GM12878 (cell line): ENCODE measurements around the gene ERC2. TPM values are rescaled to one million over a fixed set of nuclear protein-coding genes. Genes with fewer than 3 reads are reported as not detected.

ENCODE experiments used
- BMI1 ChIP-seq: fragments of 450-650 bp; IDR thresholded peaks from 2 replicates; pipeline ENCODE4 v1.6.1; 2016; ENCODE audit warnings: mild to moderate bottlenecking, moderate library complexity, borderline replicate concordance
- CBX5 ChIP-seq: sonication (generic); IDR thresholded peaks from 2 replicates; pipeline ENCODE4 v1.6.1; 2016; ENCODE audit warnings: low read depth, moderate library complexity, mild to moderate bottlenecking, inconsistent platforms
- GATAD2B ChIP-seq: fragments of 450-650 bp; conservative IDR thresholded peaks from 2 replicates; pipeline ENCODE4 v1.6.1; 2017; ENCODE audit warnings: low read depth, mild to moderate bottlenecking, moderate library complexity
- SPI1 ChIP-seq: IDR thresholded peaks from 2 replicates; pipeline ENCODE4 v1.6.1; 2011; ENCODE audit warnings: low read depth, mild to moderate bottlenecking, low read length, moderate library complexity, borderline replicate concordance; ENCODE audit not compliant: insufficient read depth
- SUZ12 ChIP-seq: fragments of 200-600 bp; sonication (generic); IDR thresholded peaks from one replicate; pipeline ENCODE4 v1.6.1; 2018; ENCODE audit warnings: antibody characterized with exemption, mild to moderate bottlenecking; ENCODE audit not compliant: unreplicated experiment
- TBL1XR1 ChIP-seq: IDR thresholded peaks from 2 replicates; pipeline ENCODE4 v1.6.1; 2012; ENCODE audit warnings: low read depth, low read length, improper control_type of control experiment
- YBX1 ChIP-seq: fragments of 450-650 bp; IDR thresholded peaks from 2 replicates; pipeline ENCODE4 v1.6.1; 2016; ENCODE audit warnings: antibody characterized with exemption
- polyA plus RNA-seq, 11 experiments: library from polyadenylated mRNA; depleted of rRNA in 4 of 11; unstranded in 6 of 11; stranded (reverse) in 5 of 11; fragments of >200 nt; fragmentation: Nextera tagmentation in 4 of 11; fragmentation: Illumina TruSeq in 1 of 11; extraction: Ambion mirVana in 4 of 11; extraction: Trizol in 1 of 11; gene quantifications; 1 replicate in 1 of 11; 2 replicates in 10 of 11; pipeline versions ENCODE4 v1.2.1 to v1.2.3, GENCODE V29; 2011 to 2016; ENCODE audit warnings: inconsistent platforms in 2 of 11, missing spikeins in 2 of 11, low read depth in 1 of 11
- total RNA-seq, 4 experiments: library from RNA; depleted of rRNA in 3 of 4; stranded (reverse); fragments of >200 nt in 3 of 4; fragmentation: Illumina TruSeq in 1 of 4; extraction: Trizol in 1 of 4; gene quantifications; 2 replicates each; pipeline versions ENCODE4 v1.2.1 to v1.2.3, GENCODE V29; 2013 to 2021
- TF ChIP-seq, protein P1 (sequence below): IDR thresholded peaks from 2 replicates; pipeline ENCODE4 v1.6.1; 2012; ENCODE audit warnings: improper control_type of control experiment, low read depth, low read length; ENCODE audit not compliant: insufficient replicate concordance
- TF ChIP-seq, protein P2 (sequence below): fragments of 450-650 bp; IDR thresholded peaks from 2 replicates; pipeline ENCODE4 v1.6.1; 2016; ENCODE audit warnings: mild to moderate bottlenecking

The ERC2 gene
- total and polyA plus RNA-seq, 10 of the 15 experiments (the other 5 are each of a cell fraction or from before 2014, with no cell fraction given), result 0.06 to 1.4 (median 0.12) TPM; not detected in 3

DNA sequence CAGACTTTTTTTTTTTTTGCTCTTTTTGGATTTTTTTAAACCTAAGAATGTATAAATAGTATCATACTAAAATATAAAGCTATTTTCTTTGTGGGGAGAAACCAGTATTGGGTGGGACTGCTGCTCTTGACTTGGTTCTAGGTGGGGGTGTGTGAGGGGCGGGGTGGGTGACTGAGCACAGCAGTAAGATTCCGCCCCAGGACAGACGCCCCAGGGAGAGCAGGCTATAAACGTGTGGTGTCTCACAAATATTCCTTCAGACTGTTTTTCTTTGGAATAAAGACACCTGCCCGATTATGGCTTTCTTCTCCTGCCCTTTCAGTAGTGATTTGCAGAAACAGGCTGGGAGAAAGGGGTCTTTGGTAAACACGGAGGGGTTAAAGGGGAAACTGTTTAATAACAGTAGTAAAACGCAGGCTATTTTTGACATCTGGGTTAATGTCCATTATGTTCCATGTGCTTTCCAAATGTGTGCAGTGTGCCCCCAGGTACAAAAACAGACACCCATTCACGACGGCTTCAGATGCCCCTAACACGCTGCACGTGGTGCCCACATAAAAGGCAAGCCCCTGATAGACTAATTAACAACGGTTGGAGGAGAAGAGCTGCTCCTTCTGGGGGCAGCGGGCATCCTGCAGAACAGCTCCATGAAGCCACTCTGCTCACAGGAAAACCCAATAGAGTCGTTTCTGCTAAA, 952.6 kb downstream of the ERC2 start (continued):
- no peak for TF ChIP-seq CBX5
- TF ChIP-seq, protein P1, sequence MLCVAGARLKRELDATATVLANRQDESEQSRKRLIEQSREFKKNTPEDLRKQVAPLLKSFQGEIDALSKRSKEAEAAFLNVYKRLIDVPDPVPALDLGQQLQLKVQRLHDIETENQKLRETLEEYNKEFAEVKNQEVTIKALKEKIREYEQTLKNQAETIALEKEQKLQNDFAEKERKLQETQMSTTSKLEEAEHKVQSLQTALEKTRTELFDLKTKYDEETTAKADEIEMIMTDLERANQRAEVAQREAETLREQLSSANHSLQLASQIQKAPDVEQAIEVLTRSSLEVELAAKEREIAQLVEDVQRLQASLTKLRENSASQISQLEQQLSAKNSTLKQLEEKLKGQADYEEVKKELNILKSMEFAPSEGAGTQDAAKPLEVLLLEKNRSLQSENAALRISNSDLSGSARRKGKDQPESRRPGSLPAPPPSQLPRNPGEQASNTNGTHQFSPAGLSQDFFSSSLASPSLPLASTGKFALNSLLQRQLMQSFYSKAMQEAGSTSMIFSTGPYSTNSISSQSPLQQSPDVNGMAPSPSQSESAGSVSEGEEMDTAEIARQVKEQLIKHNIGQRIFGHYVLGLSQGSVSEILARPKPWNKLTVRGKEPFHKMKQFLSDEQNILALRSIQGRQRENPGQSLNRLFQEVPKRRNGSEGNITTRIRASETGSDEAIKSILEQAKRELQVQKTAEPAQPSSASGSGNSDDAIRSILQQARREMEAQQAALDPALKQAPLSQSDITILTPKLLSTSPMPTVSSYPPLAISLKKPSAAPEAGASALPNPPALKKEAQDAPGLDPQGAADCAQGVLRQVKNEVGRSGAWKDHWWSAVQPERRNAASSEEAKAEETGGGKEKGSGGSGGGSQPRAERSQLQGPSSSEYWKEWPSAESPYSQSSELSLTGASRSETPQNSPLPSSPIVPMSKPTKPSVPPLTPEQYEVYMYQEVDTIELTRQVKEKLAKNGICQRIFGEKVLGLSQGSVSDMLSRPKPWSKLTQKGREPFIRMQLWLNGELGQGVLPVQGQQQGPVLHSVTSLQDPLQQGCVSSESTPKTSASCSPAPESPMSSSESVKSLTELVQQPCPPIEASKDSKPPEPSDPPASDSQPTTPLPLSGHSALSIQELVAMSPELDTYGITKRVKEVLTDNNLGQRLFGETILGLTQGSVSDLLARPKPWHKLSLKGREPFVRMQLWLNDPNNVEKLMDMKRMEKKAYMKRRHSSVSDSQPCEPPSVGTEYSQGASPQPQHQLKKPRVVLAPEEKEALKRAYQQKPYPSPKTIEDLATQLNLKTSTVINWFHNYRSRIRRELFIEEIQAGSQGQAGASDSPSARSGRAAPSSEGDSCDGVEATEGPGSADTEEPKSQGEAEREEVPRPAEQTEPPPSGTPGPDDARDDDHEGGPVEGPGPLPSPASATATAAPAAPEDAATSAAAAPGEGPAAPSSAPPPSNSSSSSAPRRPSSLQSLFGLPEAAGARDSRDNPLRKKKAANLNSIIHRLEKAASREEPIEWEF, result no peak
- no peak for TF ChIP-seq YBX1
- no peak for TF ChIP-seq GATAD2B
- no peak for TF ChIP-seq BMI1
- no peak for TF ChIP-seq TBL1XR1
- no peak for TF ChIP-seq SUZ12
- no peak for TF ChIP-seq SPI1
- TF ChIP-seq, protein P2, sequence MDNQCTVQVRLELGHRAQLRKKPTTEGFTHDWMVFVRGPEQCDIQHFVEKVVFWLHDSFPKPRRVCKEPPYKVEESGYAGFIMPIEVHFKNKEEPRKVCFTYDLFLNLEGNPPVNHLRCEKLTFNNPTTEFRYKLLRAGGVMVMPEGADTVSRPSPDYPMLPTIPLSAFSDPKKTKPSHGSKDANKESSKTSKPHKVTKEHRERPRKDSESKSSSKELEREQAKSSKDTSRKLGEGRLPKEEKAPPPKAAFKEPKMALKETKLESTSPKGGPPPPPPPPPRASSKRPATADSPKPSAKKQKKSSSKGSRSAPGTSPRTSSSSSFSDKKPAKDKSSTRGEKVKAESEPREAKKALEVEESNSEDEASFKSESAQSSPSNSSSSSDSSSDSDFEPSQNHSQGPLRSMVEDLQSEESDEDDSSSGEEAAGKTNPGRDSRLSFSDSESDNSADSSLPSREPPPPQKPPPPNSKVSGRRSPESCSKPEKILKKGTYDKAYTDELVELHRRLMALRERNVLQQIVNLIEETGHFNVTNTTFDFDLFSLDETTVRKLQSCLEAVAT, result no peak
